GM12878 (cell line): ENCODE results near the gene DGKE. TPM values are rescaled to one million over a fixed set of nuclear protein-coding genes. Genes with fewer than 3 reads are reported as not detected.

Experiments used
- CBX5 ChIP-seq: sonication (generic); IDR thresholded peaks from 2 replicates; pipeline ENCODE4 v1.6.1; 2016; ENCODE audit warnings: low read depth, moderate library complexity, mild to moderate bottlenecking, inconsistent platforms
- CREB1 ChIP-seq: IDR thresholded peaks from 2 replicates; pipeline ENCODE4 v1.6.1; 2012; ENCODE audit warnings: low read depth, mild to moderate bottlenecking, inconsistent platforms
- GABPA ChIP-seq: IDR thresholded peaks from 2 replicates; pipeline ENCODE4 v1.6.1; 2014; ENCODE audit warnings: antibody characterized with exemption, low read depth, mild to moderate bottlenecking, inconsistent platforms
- GATAD2B ChIP-seq: fragments of 450-650 bp; conservative IDR thresholded peaks from 2 replicates; pipeline ENCODE4 v1.6.1; 2017; ENCODE audit warnings: low read depth, mild to moderate bottlenecking, moderate library complexity
- HDGF ChIP-seq: fragments of 450-650 bp; IDR thresholded peaks from 2 replicates; pipeline ENCODE4 v1.6.1; 2016; ENCODE audit warnings: antibody characterized with exemption
- IRF3 ChIP-seq: fragments of 450-650 bp; IDR thresholded peaks from 2 replicates; pipeline ENCODE4 v1.6.1; 2014; ENCODE audit warnings: mild to moderate bottlenecking
- LARP7 ChIP-seq: fragments of 450-650 bp; IDR thresholded peaks from 2 replicates; pipeline ENCODE4 v1.6.1; 2017; ENCODE audit warnings: mild to moderate bottlenecking
- MAX ChIP-seq: IDR thresholded peaks from 2 replicates; pipeline ENCODE4 v1.6.1; 2012; ENCODE audit warnings: low read depth, low read length, improper control_type of control experiment
- MEF2A ChIP-seq: IDR thresholded peaks from 2 replicates; pipeline ENCODE4 v1.6.1; 2011; ENCODE audit warnings: low read depth, mild to moderate bottlenecking, low read length, moderate library complexity; ENCODE audit not compliant: insufficient read depth
- MEF2B ChIP-seq: fragments of 450-650 bp; IDR thresholded peaks from 2 replicates; pipeline ENCODE4 v1.6.1; 2018; ENCODE audit warnings: mild to moderate bottlenecking, moderate library complexity; ENCODE audit not compliant: partially characterized antibody, poor library complexity, severe bottlenecking
- NR2F1 ChIP-seq: fragments of 450-650 bp; conservative IDR thresholded peaks from 2 replicates; pipeline ENCODE4 v1.6.1; 2017; ENCODE audit warnings: mild to moderate bottlenecking
- polyA plus RNA-seq, 11 experiments: library from polyadenylated mRNA; depleted of rRNA in 4 of 11; unstranded in 6 of 11; stranded (reverse) in 5 of 11; fragments of >200 nt; fragmentation: Nextera tagmentation in 4 of 11; fragmentation: Illumina TruSeq in 1 of 11; extraction: Ambion mirVana in 4 of 11; extraction: Trizol in 1 of 11; gene quantifications; 1 replicate in 1 of 11; 2 replicates in 10 of 11; pipeline versions ENCODE4 v1.2.1 to v1.2.3, GENCODE V29; 2011 to 2016; ENCODE audit warnings: inconsistent platforms in 2 of 11, missing spikeins in 2 of 11, low read depth in 1 of 11
- total RNA-seq, 4 experiments: library from RNA; depleted of rRNA in 3 of 4; stranded (reverse); fragments of >200 nt in 3 of 4; fragmentation: Illumina TruSeq in 1 of 4; extraction: Trizol in 1 of 4; gene quantifications; 2 replicates each; pipeline versions ENCODE4 v1.2.1 to v1.2.3, GENCODE V29; 2013 to 2021
- TF ChIP-seq, protein P1 (sequence below): IDR thresholded peaks from 2 replicates; pipeline ENCODE4 v1.6.1; 2011; ENCODE audit warnings: borderline replicate concordance, low read depth, mild to moderate bottlenecking, moderate library complexity, low read length; ENCODE audit not compliant: insufficient read depth, poor library complexity, severe bottlenecking
- TF ChIP-seq, protein P2 (sequence below): fragments of 450-650 bp; IDR thresholded peaks from 2 replicates; pipeline ENCODE4 v1.6.1; 2016; ENCODE audit warnings: mild to moderate bottlenecking, moderate library complexity, borderline replicate concordance
- TF ChIP-seq, protein P3 (sequence below): fragments of 450-650 bp; IDR thresholded peaks from 2 replicates; pipeline ENCODE4 v1.6.1; 2017; ENCODE audit warnings: mild to moderate bottlenecking, moderate library complexity

Gene DGKE
- total and polyA plus RNA-seq, 10 of the 15 experiments (the other 5 are each of a cell fraction or from before 2014, with no cell fraction given) = 2.8 to 18.0 (median 11.6) TPM

DNA sequence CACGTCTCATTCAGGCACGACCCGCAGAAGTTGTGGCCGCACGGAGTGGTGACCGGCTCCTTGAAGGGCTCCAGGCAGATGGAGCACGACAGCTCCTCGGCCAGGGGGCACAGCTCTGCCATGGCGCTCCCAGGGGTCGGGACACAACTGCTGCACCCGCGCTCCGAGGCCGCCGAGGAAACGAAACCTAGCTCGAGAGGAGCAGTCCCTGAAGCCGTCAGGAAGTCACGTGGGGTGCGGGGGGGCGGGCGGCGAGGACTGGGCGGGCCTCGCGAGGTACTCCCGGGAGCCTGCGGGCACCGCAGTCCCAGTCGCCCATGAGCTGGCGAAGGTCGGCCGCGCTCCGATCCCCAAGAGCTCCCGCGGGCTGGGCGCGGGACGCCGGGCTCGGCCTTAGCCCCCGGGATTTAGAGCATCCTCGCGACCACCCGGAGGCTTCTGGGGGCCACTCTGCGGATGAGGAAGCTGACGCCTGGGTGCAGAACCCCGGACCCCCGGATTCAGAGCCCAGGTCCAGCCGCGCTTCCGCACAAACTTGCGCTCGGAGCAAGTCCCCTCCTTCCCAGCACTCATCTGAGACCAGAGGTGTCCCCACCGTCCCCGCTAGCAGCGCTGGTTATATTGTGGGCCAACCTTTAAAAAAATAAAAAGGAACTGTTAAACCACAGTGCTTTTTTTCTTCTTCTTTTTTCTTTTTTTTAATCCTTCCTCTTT, 80.1 kb downstream of the DGKE start, which contains the start of gene TRIM25 (continued):
- TF ChIP-seq, protein P1, sequence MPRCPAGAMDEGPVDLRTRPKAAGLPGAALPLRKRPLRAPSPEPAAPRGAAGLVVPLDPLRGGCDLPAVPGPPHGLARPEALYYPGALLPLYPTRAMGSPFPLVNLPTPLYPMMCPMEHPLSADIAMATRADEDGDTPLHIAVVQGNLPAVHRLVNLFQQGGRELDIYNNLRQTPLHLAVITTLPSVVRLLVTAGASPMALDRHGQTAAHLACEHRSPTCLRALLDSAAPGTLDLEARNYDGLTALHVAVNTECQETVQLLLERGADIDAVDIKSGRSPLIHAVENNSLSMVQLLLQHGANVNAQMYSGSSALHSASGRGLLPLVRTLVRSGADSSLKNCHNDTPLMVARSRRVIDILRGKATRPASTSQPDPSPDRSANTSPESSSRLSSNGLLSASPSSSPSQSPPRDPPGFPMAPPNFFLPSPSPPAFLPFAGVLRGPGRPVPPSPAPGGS = peak; percentile 38
- TF ChIP-seq MAX (peak; percentile 91), HDGF (peak; percentile 71; the same call in 1 of the 2 replicates), CREB1 (0 out of 2 replicates have a peak, but pooled peaks have one; percentile 2), NR2F1 (peak; percentile 47; the same call in 1 of the 2 replicates), GABPA (no peak), CBX5 (no peak), IRF3 (no peak), LARP7 (peak; percentile 58; the same call in 1 of the 2 replicates), MEF2A (no peak), MEF2B (peak; percentile 24), GATAD2B (peak; percentile 73; the same call in 1 of the 2 replicates)
- TF ChIP-seq, protein P2, sequence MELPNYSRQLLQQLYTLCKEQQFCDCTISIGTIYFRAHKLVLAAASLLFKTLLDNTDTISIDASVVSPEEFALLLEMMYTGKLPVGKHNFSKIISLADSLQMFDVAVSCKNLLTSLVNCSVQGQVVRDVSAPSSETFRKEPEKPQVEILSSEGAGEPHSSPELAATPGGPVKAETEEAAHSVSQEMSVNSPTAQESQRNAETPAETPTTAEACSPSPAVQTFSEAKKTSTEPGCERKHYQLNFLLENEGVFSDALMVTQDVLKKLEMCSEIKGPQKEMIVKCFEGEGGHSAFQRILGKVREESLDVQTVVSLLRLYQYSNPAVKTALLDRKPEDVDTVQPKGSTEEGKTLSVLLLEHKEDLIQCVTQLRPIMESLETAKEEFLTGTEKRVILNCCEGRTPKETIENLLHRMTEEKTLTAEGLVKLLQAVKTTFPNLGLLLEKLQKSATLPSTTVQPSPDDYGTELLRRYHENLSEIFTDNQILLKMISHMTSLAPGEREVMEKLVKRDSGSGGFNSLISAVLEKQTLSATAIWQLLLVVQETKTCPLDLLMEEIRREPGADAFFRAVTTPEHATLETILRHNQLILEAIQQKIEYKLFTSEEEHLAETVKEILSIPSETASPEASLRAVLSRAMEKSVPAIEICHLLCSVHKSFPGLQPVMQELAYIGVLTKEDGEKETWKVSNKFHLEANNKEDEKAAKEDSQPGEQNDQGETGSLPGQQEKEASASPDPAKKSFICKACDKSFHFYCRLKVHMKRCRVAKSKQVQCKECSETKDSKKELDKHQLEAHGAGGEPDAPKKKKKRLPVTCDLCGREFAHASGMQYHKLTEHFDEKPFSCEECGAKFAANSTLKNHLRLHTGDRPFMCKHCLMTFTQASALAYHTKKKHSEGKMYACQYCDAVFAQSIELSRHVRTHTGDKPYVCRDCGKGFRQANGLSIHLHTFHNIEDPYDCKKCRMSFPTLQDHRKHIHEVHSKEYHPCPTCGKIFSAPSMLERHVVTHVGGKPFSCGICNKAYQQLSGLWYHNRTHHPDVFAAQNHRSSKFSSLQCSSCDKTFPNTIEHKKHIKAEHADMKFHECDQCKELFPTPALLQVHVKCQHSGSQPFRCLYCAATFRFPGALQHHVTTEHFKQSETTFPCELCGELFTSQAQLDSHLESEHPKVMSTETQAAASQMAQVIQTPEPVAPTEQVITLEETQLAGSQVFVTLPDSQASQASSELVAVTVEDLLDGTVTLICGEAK = no peak; the same call in 1 of the 2 replicates
- TF ChIP-seq, protein P3, sequence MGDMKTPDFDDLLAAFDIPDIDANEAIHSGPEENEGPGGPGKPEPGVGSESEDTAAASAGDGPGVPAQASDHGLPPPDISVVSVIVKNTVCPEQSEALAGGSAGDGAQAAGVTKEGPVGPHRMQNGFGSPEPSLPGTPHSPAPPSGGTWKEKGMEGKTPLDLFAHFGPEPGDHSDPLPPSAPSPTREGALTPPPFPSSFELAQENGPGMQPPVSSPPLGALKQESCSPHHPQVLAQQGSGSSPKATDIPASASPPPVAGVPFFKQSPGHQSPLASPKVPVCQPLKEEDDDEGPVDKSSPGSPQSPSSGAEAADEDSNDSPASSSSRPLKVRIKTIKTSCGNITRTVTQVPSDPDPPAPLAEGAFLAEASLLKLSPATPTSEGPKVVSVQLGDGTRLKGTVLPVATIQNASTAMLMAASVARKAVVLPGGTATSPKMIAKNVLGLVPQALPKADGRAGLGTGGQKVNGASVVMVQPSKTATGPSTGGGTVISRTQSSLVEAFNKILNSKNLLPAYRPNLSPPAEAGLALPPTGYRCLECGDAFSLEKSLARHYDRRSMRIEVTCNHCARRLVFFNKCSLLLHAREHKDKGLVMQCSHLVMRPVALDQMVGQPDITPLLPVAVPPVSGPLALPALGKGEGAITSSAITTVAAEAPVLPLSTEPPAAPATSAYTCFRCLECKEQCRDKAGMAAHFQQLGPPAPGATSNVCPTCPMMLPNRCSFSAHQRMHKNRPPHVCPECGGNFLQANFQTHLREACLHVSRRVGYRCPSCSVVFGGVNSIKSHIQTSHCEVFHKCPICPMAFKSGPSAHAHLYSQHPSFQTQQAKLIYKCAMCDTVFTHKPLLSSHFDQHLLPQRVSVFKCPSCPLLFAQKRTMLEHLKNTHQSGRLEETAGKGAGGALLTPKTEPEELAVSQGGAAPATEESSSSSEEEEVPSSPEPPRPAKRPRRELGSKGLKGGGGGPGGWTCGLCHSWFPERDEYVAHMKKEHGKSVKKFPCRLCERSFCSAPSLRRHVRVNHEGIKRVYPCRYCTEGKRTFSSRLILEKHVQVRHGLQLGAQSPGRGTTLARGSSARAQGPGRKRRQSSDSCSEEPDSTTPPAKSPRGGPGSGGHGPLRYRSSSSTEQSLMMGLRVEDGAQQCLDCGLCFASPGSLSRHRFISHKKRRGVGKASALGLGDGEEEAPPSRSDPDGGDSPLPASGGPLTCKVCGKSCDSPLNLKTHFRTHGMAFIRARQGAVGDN = peak; percentile 88
